Endometrium (tissue), 2 donors: ENCODE results near the gene MBOAT2.

Source experiments
- FAIRE-seq: peaks from 2 replicates; lab custom pipeline; 2012; peaks lifted over from hg19 to GRCh38; lab: Jason Lieb, UNC
- donor health status: control.
- donor health status: control.

MBOAT2 gene

DNA sequence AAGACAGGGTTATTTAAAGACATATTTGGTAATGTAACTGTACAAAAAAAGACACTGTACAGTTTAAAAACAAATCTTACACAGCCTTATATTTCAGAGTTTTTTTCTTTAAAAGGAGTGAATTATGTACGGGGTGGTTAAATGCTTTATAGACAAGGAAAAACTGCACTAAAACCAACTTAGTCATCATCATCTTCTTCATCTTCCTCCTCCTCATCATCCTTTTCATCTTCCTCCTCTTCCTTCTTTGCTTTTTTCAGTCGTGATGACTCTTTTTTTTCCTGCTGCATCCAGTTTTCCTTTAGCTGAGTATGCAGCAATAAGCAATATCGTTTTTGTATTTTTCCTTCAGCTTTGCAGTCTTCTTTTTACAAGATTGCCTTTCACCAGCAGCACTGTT, 14.6 kb upstream of the MBOAT2 start:
- no peak for FAIRE-seq

DNA sequence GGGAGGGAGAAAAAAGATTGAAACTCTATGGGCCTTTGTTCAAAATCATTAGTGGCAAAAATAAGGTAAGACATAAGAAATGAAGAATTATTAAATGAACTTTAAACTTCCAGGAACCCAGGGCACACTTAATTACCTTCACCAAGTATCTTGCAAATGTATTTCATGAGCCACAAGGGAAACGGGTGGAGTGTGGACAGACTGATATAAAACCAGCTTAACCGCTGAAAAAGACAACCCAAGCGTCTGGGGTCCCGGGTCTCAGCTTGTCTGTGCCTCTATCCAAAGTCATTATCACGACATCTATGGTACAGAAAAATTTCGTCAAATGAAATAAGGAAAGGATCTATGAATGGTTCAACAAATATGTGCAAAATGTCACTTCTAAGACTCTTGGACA, 13.9 kb upstream of the MBOAT2 start:
- FAIRE-seq: no peak

DNA sequence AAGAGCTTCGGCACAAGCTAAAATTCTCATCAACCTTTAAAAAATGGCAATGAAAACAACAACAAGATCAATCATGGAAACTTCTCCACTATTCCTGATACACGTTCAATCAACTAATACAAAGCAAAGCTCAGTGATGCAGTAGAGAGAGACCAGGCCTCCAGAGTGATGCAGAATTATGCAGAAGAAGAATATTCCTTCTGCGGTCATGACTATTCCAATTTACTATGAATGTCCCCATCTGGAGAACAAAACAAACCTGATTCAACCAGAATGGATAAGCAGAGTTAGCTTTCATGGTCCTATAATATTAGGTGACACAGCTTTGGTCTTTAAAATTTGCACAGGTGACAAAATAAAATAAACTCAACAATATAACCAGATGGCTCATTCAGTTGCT, 12.5 kb upstream of the MBOAT2 start:
- FAIRE-seq: no peak

DNA sequence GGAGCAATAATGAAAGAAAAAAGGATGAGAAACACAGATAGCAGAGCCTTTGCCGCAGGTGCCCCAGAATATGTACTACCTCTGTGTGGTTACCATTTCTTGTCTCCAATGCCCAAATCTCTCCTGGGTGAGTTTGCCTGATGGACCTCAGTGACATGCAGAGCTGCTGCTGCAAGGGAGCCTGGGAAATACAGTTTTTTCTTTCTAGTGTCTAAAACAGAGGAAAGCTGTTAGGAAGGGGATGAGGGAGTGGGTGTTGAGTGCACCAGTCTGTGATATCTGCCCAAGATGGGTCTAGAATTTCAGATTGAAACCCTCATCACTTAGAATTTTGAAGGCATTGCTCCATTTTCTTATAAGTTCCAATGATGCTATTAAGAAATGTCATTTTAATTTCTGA, 9.9 kb upstream of the MBOAT2 start:
- FAIRE-seq: no peak

DNA sequence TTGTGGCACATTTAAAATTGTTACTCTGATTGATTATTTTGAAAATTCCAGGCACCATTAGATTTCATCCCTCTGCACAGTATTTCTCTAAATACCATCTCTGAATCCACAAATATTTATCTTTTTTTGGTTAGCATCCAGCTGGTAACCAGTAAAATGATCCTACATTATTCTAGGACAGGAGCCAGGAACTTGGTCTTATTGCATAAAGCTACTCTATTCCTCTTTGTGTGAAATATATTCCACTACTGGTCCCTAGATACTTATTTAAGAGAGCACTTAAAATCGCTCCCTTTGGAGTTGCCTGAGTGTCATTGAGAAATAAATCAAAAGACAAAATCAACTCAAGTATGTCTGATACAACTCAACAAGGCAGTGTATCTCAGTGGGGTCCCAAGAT, 7.4 kb upstream of the MBOAT2 start:
- FAIRE-seq: no peak

DNA sequence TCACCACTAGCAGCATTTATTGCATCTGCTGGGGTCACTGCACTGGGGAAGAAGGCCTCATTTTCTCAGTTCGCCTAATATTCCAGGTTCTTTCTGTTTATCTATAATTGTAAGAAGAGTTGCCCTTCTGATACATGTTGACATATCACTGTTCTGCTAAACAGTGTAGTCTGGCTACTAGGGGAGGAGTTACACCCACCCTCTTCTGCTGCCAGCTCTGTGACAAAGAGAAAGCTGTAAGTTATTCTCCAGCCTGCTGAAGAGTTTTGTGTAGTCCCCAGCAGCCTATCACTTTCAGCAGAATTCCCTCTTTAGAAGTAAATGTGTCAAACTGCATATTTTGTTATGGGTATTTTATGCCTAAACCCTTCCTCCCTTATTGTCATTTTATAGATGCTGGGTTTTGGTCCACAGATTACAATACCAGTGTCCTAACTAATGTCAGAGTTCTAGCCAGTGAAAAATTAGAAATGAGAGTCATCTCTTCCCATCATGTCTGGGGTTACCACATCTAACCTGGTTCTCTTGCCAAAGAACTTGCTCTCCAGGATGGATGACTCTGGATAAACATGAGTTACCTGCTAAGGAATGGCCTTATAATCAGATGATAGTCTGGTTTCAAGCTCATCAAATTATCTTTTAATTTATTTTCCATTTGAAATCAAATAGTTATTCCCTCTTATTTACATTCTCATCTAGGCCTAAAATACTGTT, 5.6 kb upstream of the MBOAT2 start:
- FAIRE-seq: no peak

DNA sequence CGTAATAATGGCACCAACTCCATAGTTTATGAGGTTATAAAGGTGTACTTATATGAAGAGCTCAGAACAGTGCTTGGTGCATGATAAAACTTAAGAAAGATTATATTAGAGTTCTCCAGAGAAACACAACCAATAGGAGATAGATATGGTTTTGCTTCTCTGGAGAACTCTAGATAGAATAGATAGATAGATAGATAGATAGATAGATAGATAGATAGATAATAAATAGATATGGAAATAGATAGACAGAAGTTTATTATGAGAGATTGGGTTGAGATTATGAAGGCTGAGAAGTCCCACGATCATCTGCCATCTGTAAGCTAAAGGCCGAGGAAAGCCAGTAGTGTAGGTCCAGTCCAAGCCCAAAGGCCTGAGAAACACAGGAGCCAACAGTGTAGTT, 2.9 kb upstream of the MBOAT2 start:
- no peak for FAIRE-seq

DNA sequence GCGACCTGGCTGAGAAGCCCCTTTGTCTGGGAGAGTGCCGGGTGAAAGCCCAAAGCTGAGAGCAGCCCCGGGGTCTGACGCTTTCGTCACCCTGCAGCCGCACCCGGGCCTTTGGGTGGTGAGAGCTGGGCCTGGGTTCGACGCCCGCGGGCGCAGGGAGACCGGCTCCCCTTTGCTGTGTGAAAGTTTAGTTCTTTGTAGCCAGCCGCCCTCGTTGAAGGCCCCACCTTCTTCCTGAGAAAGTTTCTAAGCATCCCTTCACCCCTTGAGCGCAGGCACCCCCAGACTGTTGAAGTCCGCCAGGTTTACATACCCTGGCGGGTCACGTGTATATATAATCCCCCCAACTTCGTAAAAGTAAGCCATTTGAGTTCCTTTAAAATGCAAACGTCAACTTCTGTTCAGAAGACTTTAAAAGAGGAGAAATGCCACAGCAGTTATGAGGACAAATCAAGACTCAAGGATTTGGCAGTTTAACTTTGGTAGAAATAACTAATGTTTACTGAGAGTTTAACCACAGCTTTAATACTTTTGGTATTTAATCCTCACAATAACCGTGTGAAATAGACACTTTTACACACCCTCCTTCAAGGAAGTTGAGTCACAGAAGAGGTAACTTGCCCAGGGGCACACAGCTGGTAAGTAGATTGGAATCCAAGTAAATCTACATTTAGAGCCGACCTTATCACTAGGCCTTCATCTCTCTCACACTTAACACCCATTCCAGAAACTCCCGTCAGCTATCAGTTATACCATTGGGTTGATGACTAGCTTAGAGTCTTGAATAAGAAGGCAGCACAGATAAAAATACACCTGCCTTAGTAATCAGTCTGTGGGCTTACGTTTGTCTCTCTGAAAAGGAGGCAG, 1.1 kb upstream of the MBOAT2 start:
- FAIRE-seq: no peak

DNA sequence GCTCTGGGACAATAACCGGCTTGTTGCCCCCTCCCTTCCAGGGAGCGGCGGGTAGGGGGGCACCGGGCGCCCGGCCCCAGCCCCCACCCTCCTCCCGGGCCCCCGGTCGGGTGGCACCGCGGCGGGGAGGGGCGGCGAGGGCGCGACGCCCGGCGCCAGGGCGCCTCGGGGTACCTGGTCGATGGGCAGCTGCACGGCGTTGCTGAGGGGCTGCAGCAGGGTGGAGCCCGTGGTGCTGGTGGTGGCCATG, 193 bp downstream of the MBOAT2 start:
- FAIRE-seq: no peak

DNA sequence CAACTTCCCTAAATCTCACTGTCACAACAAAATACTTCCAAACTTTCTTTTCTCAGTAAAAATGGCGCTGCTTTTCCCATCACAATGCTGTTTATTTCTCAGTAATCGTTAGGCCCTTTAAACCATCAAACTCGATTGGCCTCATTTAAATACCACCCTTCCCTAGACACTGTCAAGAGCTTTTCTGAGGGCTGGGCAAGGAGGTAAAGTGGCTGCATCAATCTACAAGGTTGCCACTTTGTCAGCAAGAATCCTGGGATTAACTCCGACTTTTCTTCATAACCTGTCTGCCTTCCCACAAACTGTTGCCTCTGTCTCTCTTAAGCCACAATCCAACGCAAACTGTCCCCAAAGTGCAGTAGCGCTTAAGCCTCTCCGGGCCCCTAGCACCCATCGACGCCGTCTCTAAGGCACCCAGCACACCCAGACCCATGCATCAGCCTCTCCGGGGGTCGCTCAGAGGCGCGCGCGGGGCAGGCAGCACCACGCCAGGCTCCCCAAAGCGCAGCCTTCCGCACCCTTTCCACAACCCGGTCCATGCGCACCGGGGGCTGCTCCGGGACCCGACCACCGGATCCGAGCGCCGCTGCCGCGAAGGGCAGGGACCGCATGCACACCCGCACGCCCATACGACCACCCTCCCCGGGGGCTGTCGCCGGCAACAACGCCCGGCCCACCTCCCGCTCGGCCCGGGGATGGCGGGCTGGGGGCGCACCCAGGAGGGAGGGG, 683 bp downstream of the MBOAT2 start:
- no peak for FAIRE-seq

DNA sequence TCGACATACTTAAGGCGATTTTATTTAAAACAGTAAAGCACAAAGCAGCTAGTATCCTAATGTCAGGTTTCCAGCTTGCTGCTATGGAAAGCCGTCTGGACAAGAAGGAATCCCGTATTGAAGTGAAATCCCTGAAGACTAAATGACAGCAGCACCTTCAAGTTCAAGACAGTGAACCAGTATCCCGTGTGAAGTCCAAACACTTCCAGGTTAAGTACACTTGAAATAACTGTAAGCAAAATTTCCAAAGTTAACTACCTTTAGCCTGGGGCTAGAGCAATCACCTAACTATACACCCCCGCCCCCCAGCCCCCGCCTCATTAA, 1.2 kb downstream of the MBOAT2 start:
- no peak for FAIRE-seq

DNA sequence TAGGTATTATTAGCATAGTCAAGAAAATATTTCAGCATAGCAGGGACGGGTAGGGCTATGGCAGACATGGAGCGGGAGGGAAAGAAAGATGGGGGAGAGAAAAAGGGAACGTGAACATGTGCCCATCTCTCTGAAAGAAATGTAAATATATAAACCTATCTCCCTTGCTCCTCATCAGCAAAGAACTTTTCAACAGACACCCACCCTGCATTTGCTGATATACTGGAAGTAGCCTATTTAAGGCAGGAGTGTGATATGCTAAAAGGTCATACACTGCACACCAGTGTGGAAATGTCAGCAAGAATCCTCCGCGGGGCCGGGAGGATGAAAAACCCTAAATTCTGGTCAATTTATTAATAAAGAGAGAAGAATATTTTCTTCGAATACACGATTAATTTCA, 1.7 kb downstream of the MBOAT2 start:
- no peak for FAIRE-seq

DNA sequence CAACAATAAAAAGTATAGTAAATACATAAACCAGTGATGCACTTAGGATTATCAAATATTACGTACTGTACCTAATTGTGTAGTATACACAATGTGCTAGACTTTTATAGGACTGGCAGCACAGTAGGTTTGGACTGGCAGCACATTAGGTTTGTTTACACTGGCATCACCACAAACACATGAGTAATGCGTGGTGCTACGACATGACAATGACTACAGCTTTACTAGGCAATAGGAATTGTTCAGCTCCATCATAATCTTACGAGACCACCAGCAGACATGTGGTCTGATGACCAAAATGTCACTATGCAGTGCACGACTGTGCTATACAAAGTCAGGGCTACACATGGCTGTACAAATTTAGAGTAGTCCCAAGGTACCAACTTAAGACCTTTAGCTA, 2.3 kb downstream of the MBOAT2 start:
- FAIRE-seq: no peak

DNA sequence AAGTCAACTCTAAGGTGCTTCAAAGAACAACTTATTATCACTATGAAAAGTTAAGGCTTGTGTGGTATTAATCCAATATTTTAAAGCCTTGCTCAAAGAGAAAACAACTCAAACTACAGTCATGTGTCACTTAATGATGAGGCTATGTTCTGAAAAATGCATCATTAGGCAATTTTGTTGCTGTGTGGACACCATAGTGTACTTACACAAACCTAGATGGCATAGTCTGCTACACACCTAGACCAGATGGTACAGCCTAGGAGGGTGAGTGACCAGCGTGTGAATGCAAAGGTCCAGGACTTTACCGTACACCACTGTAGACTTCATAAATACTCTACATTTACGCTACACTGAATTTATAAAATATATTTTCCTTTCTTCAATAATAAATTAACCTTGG, 3.0 kb downstream of the MBOAT2 start:
- FAIRE-seq: no peak

DNA sequence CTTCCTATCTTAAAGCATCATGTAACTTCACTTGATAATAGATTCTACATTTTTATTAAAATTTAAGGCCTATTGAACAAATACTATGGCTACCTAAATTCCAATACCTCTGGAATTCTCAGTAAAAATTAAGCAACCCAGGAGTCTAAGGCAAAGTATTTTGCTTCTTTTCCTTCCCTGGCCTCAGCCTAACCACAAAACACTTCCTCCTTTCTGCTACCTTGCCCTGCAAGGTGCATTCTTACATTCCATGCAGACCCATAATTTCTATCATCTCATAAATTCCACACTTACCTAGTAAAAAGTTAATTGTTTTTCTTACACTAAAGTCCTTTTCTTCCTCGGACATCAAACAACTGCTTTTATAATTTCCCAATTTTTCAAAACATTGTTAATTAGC, 3.7 kb downstream of the MBOAT2 start:
- no peak for FAIRE-seq

DNA sequence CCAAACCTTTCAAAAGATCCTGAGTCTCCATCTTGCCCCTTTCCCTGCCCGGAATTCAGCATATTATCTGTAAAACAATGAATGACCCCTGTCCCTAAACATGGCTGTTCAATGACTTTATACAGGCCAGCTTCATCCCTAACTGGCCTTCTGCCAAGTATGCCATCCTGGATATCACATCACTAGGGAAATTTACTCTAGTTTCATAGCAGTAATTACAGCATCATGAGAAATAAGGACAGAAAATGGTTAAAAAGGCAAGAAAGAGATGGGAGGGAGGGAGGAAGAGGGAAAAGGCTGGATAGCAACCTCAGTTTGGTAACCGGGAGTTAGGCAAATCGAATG, 4.4 kb downstream of the MBOAT2 start:
- FAIRE-seq: no peak

DNA sequence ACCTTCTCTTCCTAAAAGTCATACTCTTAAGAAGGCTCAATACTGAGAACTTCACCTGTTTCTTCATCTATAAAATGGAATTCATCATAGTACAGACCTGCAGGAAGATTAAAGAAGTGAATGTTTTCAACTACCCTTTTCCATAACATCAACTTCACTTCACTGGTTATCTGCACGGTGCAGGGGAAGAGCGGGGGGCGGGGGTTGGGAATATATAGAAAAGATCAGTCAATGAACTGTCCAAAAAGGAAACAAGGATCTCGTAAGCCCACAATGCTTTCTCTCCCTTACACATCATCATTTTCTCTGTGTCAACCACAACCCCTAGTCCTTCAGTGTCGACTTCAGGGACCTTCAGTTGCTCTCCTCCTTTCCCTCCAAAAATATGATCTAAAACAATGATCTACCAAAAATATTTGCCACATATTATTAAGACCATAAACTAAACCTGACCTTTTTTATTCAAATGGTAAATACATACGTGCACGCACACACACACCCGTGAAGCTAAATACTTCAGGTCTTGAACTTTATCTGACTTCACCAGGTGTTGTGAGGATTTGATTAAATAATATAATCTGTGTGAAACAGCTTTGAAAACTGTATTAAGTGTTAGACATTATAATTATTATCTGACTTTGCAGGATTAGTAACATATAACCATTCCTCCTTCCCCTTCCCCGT, 4.9 kb downstream of the MBOAT2 start:
- FAIRE-seq: no peak

DNA sequence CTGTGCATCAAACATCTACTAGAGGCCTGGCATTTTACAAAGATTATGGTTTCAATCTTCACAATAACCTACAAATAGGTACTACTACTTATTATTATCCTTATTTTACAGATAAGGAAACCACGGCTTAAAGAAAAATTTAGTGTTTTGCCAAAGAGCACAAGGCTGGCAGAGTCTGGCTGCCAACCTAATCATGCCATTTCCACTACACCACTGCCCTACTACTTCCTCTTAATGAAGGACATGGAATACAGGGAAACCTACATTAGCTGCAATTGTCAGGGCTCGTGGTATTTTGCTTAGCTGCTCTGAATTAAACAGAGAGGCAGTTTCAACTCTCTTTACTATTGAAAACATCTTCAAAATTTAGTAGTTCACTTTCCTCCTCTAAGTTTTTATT, 5.9 kb downstream of the MBOAT2 start:
- no peak for FAIRE-seq

DNA sequence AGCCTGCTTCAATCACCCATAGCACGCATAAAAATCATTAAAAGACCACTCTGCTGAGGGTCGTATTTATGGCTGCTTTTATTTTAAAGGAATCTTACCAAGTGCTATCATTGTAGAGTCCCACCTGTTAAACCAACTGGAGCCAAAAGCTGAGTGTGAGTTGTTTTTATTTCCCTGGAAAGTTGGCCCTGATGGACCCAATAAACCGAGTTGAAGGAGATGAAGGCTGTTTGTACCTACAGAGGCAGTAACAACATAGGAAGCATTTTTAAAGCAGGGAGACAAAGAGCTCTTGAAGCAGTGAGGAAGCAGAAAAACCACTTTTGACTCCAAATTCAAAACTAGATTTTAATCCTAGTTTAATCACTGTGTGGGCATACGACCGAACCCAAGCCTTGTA, 6.4 kb downstream of the MBOAT2 start:
- FAIRE-seq: no peak

DNA sequence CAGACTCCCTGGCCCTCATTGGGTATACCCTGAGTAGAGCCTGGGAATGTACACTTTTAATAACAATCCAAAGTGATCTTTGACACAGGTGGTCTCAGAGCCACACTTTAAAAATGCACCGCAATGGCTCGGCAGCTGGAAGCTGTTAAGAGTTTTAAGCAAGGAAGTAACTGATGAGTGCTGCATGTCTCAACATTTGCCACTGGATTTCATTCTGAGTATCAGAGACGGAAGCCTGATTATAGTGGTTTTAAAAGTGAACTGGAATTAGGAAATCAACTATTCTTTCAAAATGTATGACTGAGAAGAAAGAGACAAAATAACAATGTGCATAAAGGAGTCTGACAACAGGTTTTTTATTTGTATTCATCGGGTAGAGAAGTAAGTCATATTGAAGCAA, 7.5 kb downstream of the MBOAT2 start:
- FAIRE-seq: no peak

DNA sequence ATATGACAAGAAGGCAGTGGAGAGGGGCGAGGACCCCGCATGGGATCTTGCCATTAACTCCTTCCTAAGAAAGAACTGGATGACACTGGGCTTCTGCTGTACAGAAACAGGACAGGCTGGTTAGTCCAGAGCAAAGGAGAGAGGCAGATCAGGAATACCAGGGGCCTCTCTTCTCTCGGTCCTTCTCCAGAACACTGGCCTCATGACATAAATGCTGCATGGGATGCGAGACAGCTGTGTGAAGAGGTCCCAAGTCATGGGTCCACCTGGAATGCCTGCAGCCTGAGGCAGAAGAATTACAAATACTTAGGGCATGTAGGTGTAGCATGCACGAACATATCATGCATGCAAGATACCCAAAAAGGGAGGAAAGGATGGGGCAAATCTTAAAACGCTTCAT, 9.1 kb downstream of the MBOAT2 start:
- FAIRE-seq: no peak

DNA sequence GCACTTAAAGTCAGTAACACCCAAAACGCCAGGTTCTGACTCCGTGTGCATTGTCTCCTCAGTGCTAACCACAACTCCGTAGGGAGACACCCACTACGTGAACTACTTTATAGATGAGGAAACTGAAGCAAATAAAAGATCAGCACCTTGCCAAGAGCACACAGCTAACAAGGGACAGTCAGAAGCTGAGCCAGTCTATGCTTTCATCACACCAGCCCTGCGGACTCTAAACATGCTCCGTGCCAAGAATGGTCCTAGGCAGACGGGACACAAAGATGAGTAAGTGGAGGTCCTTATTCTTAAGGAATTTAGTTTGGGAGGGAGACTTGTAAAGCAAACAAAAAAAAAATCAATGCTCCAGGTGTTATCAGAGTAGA, 9.6 kb downstream of the MBOAT2 start:
- no peak for FAIRE-seq

DNA sequence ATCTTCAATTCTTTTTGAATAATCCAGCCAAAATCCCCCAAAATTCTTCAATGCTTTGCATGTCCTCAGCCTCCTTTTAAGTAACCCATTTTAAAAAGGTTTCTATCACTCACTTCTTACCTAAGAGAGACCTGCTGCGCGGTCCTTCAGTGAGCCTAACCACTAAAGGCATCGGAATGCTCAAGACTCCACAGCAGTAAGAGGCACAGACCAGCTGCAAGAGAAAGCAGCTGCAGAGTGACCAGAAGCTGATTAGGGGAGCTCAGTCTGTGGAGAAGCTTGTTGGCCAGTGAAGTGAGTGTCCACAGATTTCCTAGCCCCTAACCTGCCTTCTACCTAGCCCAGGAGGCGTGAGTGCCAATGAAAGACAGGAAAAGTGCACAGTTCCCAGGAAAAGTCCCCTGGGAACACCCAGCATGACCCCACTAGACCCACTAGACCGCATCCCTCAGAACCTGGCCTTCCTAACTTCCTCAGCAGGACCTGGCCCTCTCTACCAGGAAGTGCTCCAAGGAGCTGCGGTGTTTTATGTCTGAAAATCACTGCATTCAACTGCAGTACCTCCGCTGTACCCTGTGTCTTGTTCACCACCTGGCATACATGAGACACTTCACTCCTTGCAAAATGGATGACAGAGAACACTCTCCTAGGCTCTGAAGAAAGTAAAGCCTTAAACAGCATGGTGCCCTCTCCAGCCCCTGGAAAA, 10.1 kb downstream of the MBOAT2 start:
- FAIRE-seq: no peak
